H1 (cell line): Measurements from ENCODE around the gene SYNDIG1. TPM values are rescaled to one million over a fixed set of nuclear protein-coding genes. Genes with fewer than 3 reads are reported as not detected.

ENCODE experiments used
- CTCF ChIA-PET: fragments of 300-600 bp; sonication (Branson Sonifier 250); formaldehyde crosslinking; loops from one replicate; lab custom pipeline; 2021; ENCODE audit not compliant: partially characterized antibody; lab: Charles Lee
- POLR2A ChIA-PET: fragments of 300-600 bp; sonication (Branson Sonifier 250); formaldehyde crosslinking; loops from one replicate; lab custom pipeline; 2021; ENCODE audit warnings: inconsistent platforms; ENCODE audit not compliant: partially characterized antibody; lab: Charles Lee
- DNase-seq, 2 experiments: peaks; one replicate each; pipeline versions ENCODE4 v3.0.0 to v3.0.0-alpha.2; 2010 to 2022; ENCODE audit warnings: low spot score in 2 of 2, low read depth in 1 of 2, mixed read lengths in 1 of 2
- FAIRE-seq: peaks from 2 replicates; lab custom pipeline; 2011; peaks lifted over from hg19 to GRCh38; lab: Jason Lieb, UNC
- H2AFZ ChIP-seq: 2 replicates; pipeline ENCODE4 v1.8.1; 2012; ENCODE audit warnings: low read length, inconsistent platforms
- H2AK5ac ChIP-seq: 2 replicates; pipeline ENCODE4 v1.6.1; 2013; ENCODE audit warnings: low read depth, low read length
- H2BK120ac ChIP-seq: replicated peaks from 2 replicates; pipeline ENCODE3; 2013; ENCODE audit warnings: low read depth, low read length, inconsistent platforms
- H2BK12ac ChIP-seq: 2 replicates; pipeline ENCODE4 v1.6.1; 2013; ENCODE audit warnings: low read depth, low read length
- H2BK15ac ChIP-seq: 2 replicates; pipeline ENCODE4 v1.6.1; 2013; ENCODE audit warnings: low read length
- H2BK20ac ChIP-seq: 2 replicates; pipeline ENCODE4 v1.6.1; 2013; ENCODE audit warnings: low read length
- H2BK5ac ChIP-seq: 2 replicates; pipeline ENCODE4 v1.6.1; 2013; ENCODE audit warnings: low read depth, low read length
- H3K14ac ChIP-seq: 2 replicates; pipeline ENCODE4 v1.6.1; 2013; ENCODE audit warnings: inconsistent platforms; ENCODE audit not compliant: insufficient read length
- H3K18ac ChIP-seq: 2 replicates; pipeline ENCODE4 v1.6.1; 2013; ENCODE audit warnings: low read length; ENCODE audit errors: extremely low read depth
- H3K23ac ChIP-seq: 2 replicates; pipeline ENCODE4 v1.6.1; 2013; ENCODE audit warnings: inconsistent platforms; ENCODE audit not compliant: insufficient read length
- H3K23me2 ChIP-seq: 2 replicates; pipeline ENCODE4 v1.6.1; 2013; ENCODE audit warnings: low read depth, low read length
- H3K27ac ChIP-seq: 2 replicates; pipeline ENCODE4 v1.6.1; 2011; ENCODE audit warnings: low read depth, low read length, inconsistent platforms
- H3K27me3 ChIP-seq, 4 experiments: replicated peaks in 1 of 4; 1 replicate in 1 of 4; 2 replicates in 3 of 4; pipeline versions ENCODE4 v1.6.1 to v1.8.1; 2011 to 2013; ENCODE audit warnings: low read length in 3 of 4, mild to moderate bottlenecking in 3 of 4, inconsistent platforms in 2 of 4, mixed read lengths in 2 of 4, moderate library complexity in 1 of 4; ENCODE audit not compliant: control insufficient read depth in 3 of 4, insufficient read depth in 3 of 4; ENCODE audit errors: extremely low read depth in 1 of 4
- H3K36me3 ChIP-seq, 4 experiments: 2 replicates each; pipeline versions ENCODE4 v1.6.1 to v1.8.1; 2011 to 2013; ENCODE audit warnings: mild to moderate bottlenecking in 4 of 4, low read length in 3 of 4, moderate library complexity in 2 of 4, control low read depth in 1 of 4, inconsistent platforms in 1 of 4; ENCODE audit not compliant: insufficient read depth in 4 of 4, control insufficient read depth in 2 of 4
- H3K4ac ChIP-seq: replicated peaks from 2 replicates; pipeline ENCODE3; 2013; ENCODE audit warnings: low read length, low read depth, mixed read lengths, inconsistent platforms; ENCODE audit not compliant: insufficient read length
- H3K4me1 ChIP-seq, 4 experiments: replicated peaks in 1 of 4; 1 replicate in 1 of 4; 2 replicates in 3 of 4; pipeline versions ENCODE4 v1.6.1 to v1.8.1; 2011 to 2013; ENCODE audit warnings: low read length in 3 of 4, inconsistent platforms in 2 of 4, mixed read lengths in 1 of 4; ENCODE audit not compliant: insufficient read depth in 4 of 4, control insufficient read depth in 3 of 4
- H3K4me2 ChIP-seq, 2 experiments: 2 replicates each; pipeline versions ENCODE4 v1.6.1 to v1.8.1; 2011 to 2013; ENCODE audit warnings: low read depth in 2 of 2, low read length in 2 of 2, control low read depth in 1 of 2, inconsistent platforms in 1 of 2, mild to moderate bottlenecking in 1 of 2; ENCODE audit not compliant: insufficient read depth in 1 of 2
- H3K4me3 ChIP-seq, 4 experiments: fragments of 200-600, 300-600 bp in 1 of 4; sonication (generic), shearing (Covaris generic), sonication (Bioruptor Twin) in 1 of 4; 2 replicates each; pipeline versions ENCODE4 v1.5.1 to v1.8.1; 2011 to 2016; ENCODE audit warnings: low read length in 4 of 4, low read depth in 3 of 4, control low read depth in 2 of 4, inconsistent platforms in 2 of 4, mild to moderate bottlenecking in 2 of 4, mixed read lengths in 1 of 4, moderate library complexity in 1 of 4; ENCODE audit not compliant: insufficient read depth in 2 of 4; ENCODE audit errors: extremely low read depth in 1 of 4
- H3K56ac ChIP-seq: replicated peaks from 2 replicates; pipeline ENCODE3; 2013; ENCODE audit warnings: low read depth, mild to moderate bottlenecking, mixed read lengths, low read length, inconsistent platforms; ENCODE audit not compliant: insufficient read length
- H3K79me1 ChIP-seq: 2 replicates; pipeline ENCODE4 v1.6.1; 2013; ENCODE audit warnings: low read depth, low read length, control low read depth
- H3K79me2 ChIP-seq, 2 experiments: 2 replicates each; pipeline versions ENCODE4 v1.6.1 to v1.8.1; 2012 to 2013; ENCODE audit warnings: low read length in 2 of 2, mild to moderate bottlenecking in 2 of 2, inconsistent platforms in 1 of 2; ENCODE audit not compliant: insufficient read depth in 2 of 2, control insufficient read depth in 1 of 2
- H3K9ac ChIP-seq, 4 experiments: replicated peaks in 1 of 4; 1 replicate in 1 of 4; 2 replicates in 3 of 4; pipeline versions ENCODE4 v1.6.1 to v1.8.1; 2011 to 2013; ENCODE audit warnings: low read depth in 3 of 4, low read length in 3 of 4, control low read depth in 2 of 4, mild to moderate bottlenecking in 2 of 4, moderate library complexity in 2 of 4, inconsistent platforms in 1 of 4; ENCODE audit errors: extremely low read depth in 1 of 4
- H3K9me3 ChIP-seq, 2 experiments: 2 replicates each; pipeline versions ENCODE4 v1.6.1 to v1.8.1; 2012 to 2013; ENCODE audit warnings: mild to moderate bottlenecking in 2 of 2, moderate library complexity in 2 of 2, control low read depth in 1 of 2, inconsistent platforms in 1 of 2, low read depth in 1 of 2, low read length in 1 of 2, mixed read lengths in 1 of 2; ENCODE audit not compliant: insufficient read depth in 2 of 2
- H4K20me1 ChIP-seq, 2 experiments: replicated peaks in 1 of 2; 2 replicates each; pipeline versions ENCODE3 to v1.8.1; 2011 to 2013; ENCODE audit warnings: inconsistent platforms in 2 of 2, low read length in 2 of 2, mild to moderate bottlenecking in 1 of 2; ENCODE audit not compliant: insufficient read depth in 2 of 2, control insufficient read depth in 1 of 2
- H4K5ac ChIP-seq: 2 replicates; pipeline ENCODE4 v1.6.1; 2013; ENCODE audit warnings: low read length, low read depth, mixed read lengths, inconsistent platforms; ENCODE audit not compliant: insufficient read length
- H4K8ac ChIP-seq: 2 replicates; pipeline ENCODE4 v1.8.0; 2013; ENCODE audit warnings: mild to moderate bottlenecking, moderate library complexity, low read length, inconsistent platforms; ENCODE audit not compliant: insufficient read depth; ENCODE audit errors: extremely low read depth
- H4K91ac ChIP-seq: replicated peaks from 2 replicates; pipeline ENCODE3; 2013; ENCODE audit warnings: low read length, mixed read lengths, inconsistent platforms; ENCODE audit not compliant: insufficient read length
- BCL11A ChIP-seq, 2 experiments: IDR thresholded peaks; one replicate each; pipeline ENCODE4 v1.6.1; 2011; ENCODE audit warnings: low read depth in 2 of 2, low read length in 2 of 2, mild to moderate bottlenecking in 2 of 2
- CTBP2 ChIP-seq: IDR thresholded peaks from 2 replicates; pipeline ENCODE4 v1.7.0; 2011; ENCODE audit warnings: borderline replicate concordance, mild to moderate bottlenecking, moderate library complexity, mixed read lengths, low read length; ENCODE audit not compliant: insufficient read depth, insufficient read length
- WGBS, 2 experiments: shearing (Covaris generic) in 1 of 2; methylation state at CpG; one replicate each; pipeline versions ENCODE4 v1.1.6 to v1.1.7; 2013 to 2015; ENCODE audit warnings: low lambda C conversion rate in 2 of 2, mixed read lengths in 2 of 2, inconsistent platforms in 1 of 2, low coverage in 1 of 2, missing lambda C conversion rate in 1 of 2; ENCODE audit not compliant: insufficient replicate concordance in 2 of 2, insufficient coverage in 1 of 2, insufficient read length in 1 of 2; ENCODE audit errors: extremely low coverage in 1 of 2, missing lambda C conversion rate in 1 of 2; 5-methylcytosine and 5-hydroxymethylcytosine counted together
- polyA plus RNA-seq, 7 experiments: library from polyadenylated mRNA; depleted of rRNA in 3 of 7; stranded (reverse) in 5 of 7; unstranded in 2 of 7; fragments of >200 nt in 5 of 7; fragments of 200-250 nt in 2 of 7; gene quantifications; 1 replicate in 5 of 7; 2 replicates in 1 of 7; 4 replicates in 1 of 7; pipeline versions ENCODE4 v1.2.1 to v1.2.3, GENCODE V29; 2011 to 2013; ENCODE audit warnings: missing spikeins in 2 of 7, mixed read lengths in 2 of 7
- total RNA-seq: library from RNA; stranded (reverse); fragmentation: NEBNext Ultra II Directional; extraction: Animal tissue kit (Norgen Biotek cat#: 25700); gene quantifications from 2 replicates; pipeline ENCODE4 v1.2.1, GENCODE V29; 2021
- TF ChIP-seq, protein P1 (sequence below): IDR thresholded peaks from 2 replicates; pipeline ENCODE4 v1.6.1; 2011; ENCODE audit warnings: low read length, improper control_type of control experiment

Gene SYNDIG1
- total and polyA plus RNA-seq, 2 of the 8 experiments (the other 6 are each of a cell fraction or from before 2014, with no cell fraction given): 6.5 to 7.8 TPM

GRCh38 chr20:24452016-24452415 is 17.4 kb upstream of the SYNDIG1 start:
- ChIA-PET CTCF (no interaction called here), POLR2A (no interaction called here)
- H3K27me3 ChIP-seq: peaks cover 0 to 5% (median 0%) of the 10 kb centered on the region in 4 experiments; a peak in 2 of 7 replicates
- H4K8ac ChIP-seq: no peak overlapping the region
- H4K20me1 ChIP-seq: no peaks in the 10 kb centered on the region
- peaks cover 3 to 9% (median 5%) of the 10 kb centered on the region in 4 experiments; a peak in 6 of 7 replicates for H3K4me1 ChIP-seq
- H3K4me3 ChIP-seq: no peak overlapping the region
- FAIRE-seq (no peak), DNase-seq (no peak)
- no peak overlapping the region for H2AFZ ChIP-seq
- no peak overlapping the region for H3K18ac ChIP-seq
- no peak overlapping the region for H3K9ac ChIP-seq
- 82% methylated on average over 8 of the region's 8 CpGs; no CpG with 5 or more reads in 1 of the 2 experiments for WGBS, 2 experiments
- H4K91ac ChIP-seq: no peak overlapping the region
- no peak overlapping the region for H2BK5ac ChIP-seq
- H3K4me2 ChIP-seq: no peak overlapping the region
- no peaks in the 10 kb centered on the region for H3K36me3 ChIP-seq
- H2BK15ac ChIP-seq: no peak overlapping the region; the same call in 1 of the 2 replicates
- H2BK120ac ChIP-seq: no peak overlapping the region
- no peak overlapping the region for H3K14ac ChIP-seq
- no peaks in the 10 kb centered on the region for H3K9me3 ChIP-seq
- H2BK12ac ChIP-seq: no peak overlapping the region
- no peaks in the 10 kb centered on the region for H3K79me2 ChIP-seq
- 0 out of 2 replicates have a peak overlapping the region, but pooled peaks have one; percentile 82 for H2BK20ac ChIP-seq
- no peak overlapping the region for H3K4ac ChIP-seq
- no peak overlapping the region for H3K27ac ChIP-seq
- no peak overlapping the region for H4K5ac ChIP-seq
- no peak overlapping the region for H3K23ac ChIP-seq
- no peaks in the 10 kb centered on the region for H3K79me1 ChIP-seq
- H2AK5ac ChIP-seq: no peak overlapping the region
- H3K56ac ChIP-seq: no peak overlapping the region
- H3K23me2 ChIP-seq: no peaks in the 10 kb centered on the region
- TF ChIP-seq CTBP2: no peak
- TF ChIP-seq, protein P1, sequence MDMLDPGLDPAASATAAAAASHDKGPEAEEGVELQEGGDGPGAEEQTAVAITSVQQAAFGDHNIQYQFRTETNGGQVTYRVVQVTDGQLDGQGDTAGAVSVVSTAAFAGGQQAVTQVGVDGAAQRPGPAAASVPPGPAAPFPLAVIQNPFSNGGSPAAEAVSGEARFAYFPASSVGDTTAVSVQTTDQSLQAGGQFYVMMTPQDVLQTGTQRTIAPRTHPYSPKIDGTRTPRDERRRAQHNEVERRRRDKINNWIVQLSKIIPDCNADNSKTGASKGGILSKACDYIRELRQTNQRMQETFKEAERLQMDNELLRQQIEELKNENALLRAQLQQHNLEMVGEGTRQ: no peak
- TF ChIP-seq BCL11A (IDR thresholded peaks at IDR 0.05; ENCODE audit: low read depth in 2 of 2, low read length in 2 of 2): no peak
